GM12878 (cell line): ENCODE results near the gene PCYT1B. TPM values are rescaled to one million over a fixed set of nuclear protein-coding genes. Genes with fewer than 3 reads are reported as not detected.

Source experiments
- ATAC-seq: fragments of 200-7000 bp; cut with Tn5 transposase; 3 replicates; pipeline ENCODE4 v1.9.1; 2020; ENCODE audit warnings: mild to moderate bottlenecking, moderate library complexity
- BruUV-seq: library from RNA; stranded (reverse); fragments of 400-500 nt; replicated peaks from 2 replicates; lab custom pipeline; 2021; lab: Mats Ljungman, UMichigan
- CTCF ChIA-PET: fragments of 300-600 bp; sonication (Branson Sonifier 250); formaldehyde crosslinking; extraction: SDS; loops from one replicate; lab custom pipeline; 2021; ENCODE audit warnings: inconsistent platforms; lab: Yijun Ruan, JAX
- POLR2A ChIA-PET: fragments of 350-600 bp; formaldehyde crosslinking; extraction: SDS; loops from one replicate; lab custom pipeline; 2021; ENCODE audit warnings: inconsistent platforms; lab: Charles Lee
- RAD21 ChIA-PET: fragments of 300-600 bp; sonication (Branson Sonifier 250); formaldehyde crosslinking; loops from one replicate; lab custom pipeline; 2023; ENCODE audit warnings: antibody characterized with exemption; ENCODE audit not compliant: unreplicated experiment; lab: Charles Lee
- SMC1A ChIA-PET: fragments of 300-600 bp; sonication (Branson Sonifier 250); formaldehyde crosslinking; loops from one replicate; lab custom pipeline; 2023; ENCODE audit not compliant: unreplicated experiment, uncharacterized antibody; lab: Charles Lee
- DNase-seq: peaks from one replicate; pipeline ENCODE4 v3.0.0-alpha.2; 2011; ENCODE audit warnings: low read depth, low spot score
- FAIRE-seq: peaks from 3 replicates; lab custom pipeline; 2011; peaks lifted over from hg19 to GRCh38; lab: Jason Lieb, UNC
- H2AFZ ChIP-seq: 2 replicates; pipeline ENCODE4 v1.6.0; 2011; ENCODE audit warnings: low read depth, low read length, control low read depth; ENCODE audit not compliant: control insufficient read depth
- H3K27ac ChIP-seq: 2 replicates; pipeline ENCODE4 v1.5.1; 2011; ENCODE audit warnings: control low read depth; ENCODE audit not compliant: control insufficient read depth, insufficient read depth
- H3K27me3 ChIP-seq, 2 experiments: replicated peaks in 1 of 2; 2 replicates each; pipeline versions ENCODE4 v1.6.0 to v1.6.1; 2011; ENCODE audit warnings: low read length in 1 of 2; ENCODE audit not compliant: control insufficient read depth in 2 of 2, insufficient read depth in 2 of 2
- H3K36me3 ChIP-seq, 2 experiments: 2 replicates each; pipeline ENCODE4 v1.5.1; 2011; ENCODE audit warnings: low read length in 1 of 2; ENCODE audit not compliant: control insufficient read depth in 2 of 2, insufficient read depth in 2 of 2
- H3K4me1 ChIP-seq: 2 replicates; pipeline ENCODE4 v1.6.1; 2011; ENCODE audit warnings: mild to moderate bottlenecking, low read length, moderate library complexity, mixed read lengths; ENCODE audit not compliant: control insufficient read depth, insufficient read depth
- H3K4me2 ChIP-seq: 2 replicates; pipeline ENCODE4 v1.6.0; 2011; ENCODE audit warnings: control low read depth; ENCODE audit not compliant: control insufficient read depth, insufficient read depth
- H3K4me3 ChIP-seq: fragments of 200-600 bp; sonication (generic); 2 replicates; pipeline ENCODE4 v1.5.1; 2016
- H3K79me2 ChIP-seq: 2 replicates; pipeline ENCODE4 v1.6.0; 2011; ENCODE audit warnings: low read length; ENCODE audit not compliant: control insufficient read depth, insufficient read depth
- H3K9ac ChIP-seq: 2 replicates; pipeline ENCODE4 v1.8.0; 2011; ENCODE audit warnings: low read length, control low read depth, mixed read lengths; ENCODE audit not compliant: control insufficient read depth, insufficient read depth
- H3K9me3 ChIP-seq: replicated peaks from 3 replicates; pipeline ENCODE4 v1.5.1; 2011; ENCODE audit warnings: mild to moderate bottlenecking, low read length; ENCODE audit not compliant: control insufficient read depth, insufficient read depth
- H4K20me1 ChIP-seq: 2 replicates; pipeline ENCODE4 v1.6.0; 2011; ENCODE audit not compliant: control insufficient read depth, insufficient read depth
- ATF7 ChIP-seq: fragments of 450-650 bp; IDR thresholded peaks from 2 replicates; pipeline ENCODE4 v1.6.1; 2016; ENCODE audit warnings: low read depth, mild to moderate bottlenecking
- BCL11A ChIP-seq: IDR thresholded peaks from 2 replicates; pipeline ENCODE4 v1.6.1; 2011; ENCODE audit warnings: low read depth, low read length
- CBX5 ChIP-seq: sonication (generic); IDR thresholded peaks from 2 replicates; pipeline ENCODE4 v1.6.1; 2016; ENCODE audit warnings: low read depth, moderate library complexity, mild to moderate bottlenecking, inconsistent platforms
- CHD4 ChIP-seq: fragments of 200-600 bp; sonication (generic); IDR thresholded peaks from 2 replicates; pipeline ENCODE4 v1.6.1; 2016; ENCODE audit warnings: mild to moderate bottlenecking
- FOXM1 ChIP-seq: IDR thresholded peaks from 2 replicates; pipeline ENCODE4 v1.6.1; 2012; ENCODE audit warnings: low read depth, mild to moderate bottlenecking, inconsistent platforms, low read length, moderate library complexity
- GATAD2B ChIP-seq: fragments of 450-650 bp; conservative IDR thresholded peaks from 2 replicates; pipeline ENCODE4 v1.6.1; 2017; ENCODE audit warnings: low read depth, mild to moderate bottlenecking, moderate library complexity
- HDGF ChIP-seq: fragments of 450-650 bp; IDR thresholded peaks from 2 replicates; pipeline ENCODE4 v1.6.1; 2016; ENCODE audit warnings: antibody characterized with exemption
- MTA3 ChIP-seq: IDR thresholded peaks from 2 replicates; pipeline ENCODE4 v1.6.1; 2012; ENCODE audit warnings: low read length, inconsistent platforms, borderline replicate concordance
- NFXL1 ChIP-seq: fragments of 450-650 bp; IDR thresholded peaks from 2 replicates; pipeline ENCODE4 v1.6.1; 2017; ENCODE audit warnings: antibody characterized with exemption, mild to moderate bottlenecking, borderline replicate concordance
- RAD21 ChIP-seq: IDR thresholded peaks from 2 replicates; pipeline ENCODE4 v1.6.1; 2011; ENCODE audit warnings: mild to moderate bottlenecking, low read depth, low read length, moderate library complexity; ENCODE audit not compliant: insufficient read depth
- SMC3 ChIP-seq: IDR thresholded peaks from 2 replicates; pipeline ENCODE4 v1.6.1; 2011; ENCODE audit warnings: low read length, improper control_type of control experiment, borderline replicate concordance
- SUPT20H ChIP-seq: IDR thresholded peaks from 2 replicates; pipeline ENCODE4 v1.6.1; 2011; ENCODE audit warnings: low read depth, mild to moderate bottlenecking, low read length, moderate library complexity, borderline replicate concordance; ENCODE audit not compliant: control insufficient read depth
- TBL1XR1 ChIP-seq: IDR thresholded peaks from 2 replicates; pipeline ENCODE4 v1.6.1; 2012; ENCODE audit warnings: low read depth, low read length, improper control_type of control experiment
- TCF3 ChIP-seq: IDR thresholded peaks from 2 replicates; pipeline ENCODE4 v1.6.1; 2012; ENCODE audit warnings: low read depth, mild to moderate bottlenecking, low read length, borderline replicate concordance; ENCODE audit not compliant: insufficient read depth
- WGBS: methylation state at CpG from one replicate; pipeline ENCODE4 v1.1.6; 2016; ENCODE audit warnings: low lambda C conversion rate; ENCODE audit not compliant: insufficient replicate concordance, insufficient coverage; ENCODE audit errors: missing lambda C conversion rate; 5-methylcytosine and 5-hydroxymethylcytosine counted together
- in situ Hi-C: fragments of 300-500 bp; cut with MboI; formaldehyde crosslinking; loops from 9 replicates; pipeline ENCODE4 v1.14.3; 2018; ENCODE audit warnings: mixed read lengths
- intact Hi-C: fragments of 100-400 bp; cut with micrococcal nuclease; formaldehyde crosslinking; loops from one replicate; pipeline ENCODE4 v1.14.2; 2022; ENCODE audit not compliant: unreplicated experiment
- polyA plus RNA-seq, 11 experiments: library from polyadenylated mRNA; depleted of rRNA in 4 of 11; unstranded in 6 of 11; stranded (reverse) in 5 of 11; fragments of >200 nt; fragmentation: Nextera tagmentation in 4 of 11; fragmentation: Illumina TruSeq in 1 of 11; extraction: Ambion mirVana in 4 of 11; extraction: Trizol in 1 of 11; gene quantifications; 1 replicate in 1 of 11; 2 replicates in 10 of 11; pipeline versions ENCODE4 v1.2.1 to v1.2.3, GENCODE V29; 2011 to 2016; ENCODE audit warnings: inconsistent platforms in 2 of 11, missing spikeins in 2 of 11, low read depth in 1 of 11
- total RNA-seq, 4 experiments: library from RNA; depleted of rRNA in 3 of 4; stranded (reverse); fragments of >200 nt in 3 of 4; fragmentation: Illumina TruSeq in 1 of 4; extraction: Trizol in 1 of 4; gene quantifications; 2 replicates each; pipeline versions ENCODE4 v1.2.1 to v1.2.3, GENCODE V29; 2013 to 2021
- TF ChIP-seq, protein P1 (sequence below), 3 experiments: IDR thresholded peaks in 2 of 3; conservative IDR thresholded peaks in 1 of 3; 2 replicates each; pipeline ENCODE4 v1.5.1; 2011; ENCODE audit warnings: low read depth in 3 of 3, low read length in 3 of 3, mild to moderate bottlenecking in 3 of 3, control low read depth in 2 of 3, moderate library complexity in 2 of 3, inconsistent platforms in 1 of 3, mixed read lengths in 1 of 3; ENCODE audit not compliant: control insufficient read depth in 2 of 3, insufficient read depth in 1 of 3; ENCODE audit errors: extremely low read depth in 1 of 3
- TF ChIP-seq, protein P2 (sequence below): IDR thresholded peaks from 2 replicates; pipeline ENCODE4 v1.6.1; 2011; ENCODE audit warnings: mild to moderate bottlenecking, low read depth, low read length, moderate library complexity; ENCODE audit not compliant: insufficient replicate concordance

Gene PCYT1B
- total and polyA plus RNA-seq, 10 of the 15 experiments (the other 5 are each of a cell fraction or from before 2014, with no cell fraction given) = 0.10 TPM; not detected in 9

DNA sequence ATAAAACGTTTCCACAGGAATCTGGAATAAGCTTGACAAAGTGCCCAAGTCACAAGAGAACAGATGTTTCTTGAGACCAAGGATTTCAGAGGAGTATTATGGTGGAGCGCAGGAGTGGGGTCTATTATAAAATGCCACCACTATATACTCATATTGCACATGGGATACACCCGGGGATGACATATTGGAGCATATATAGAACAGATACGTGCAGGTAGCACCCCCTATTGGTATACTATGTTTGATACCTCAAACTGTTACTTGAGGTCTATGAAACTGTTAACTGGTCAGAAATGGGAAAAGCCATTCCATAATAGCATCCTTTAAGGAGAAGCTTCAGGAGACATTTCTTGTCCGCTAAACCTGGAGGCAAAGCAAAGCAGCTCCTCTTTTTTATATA is 86.0 kb downstream of the PCYT1B start:
- Histone ChIP-seq H3K4me1 (no peaks in the 10 kb centered on the region), H3K9me3 (no peaks in the 10 kb centered on the region), H3K36me3 (no peaks in the 10 kb centered on the region), H3K79me2 (no peaks in the 10 kb centered on the region), H3K9ac (no peak overlapping the region), H4K20me1 (no peaks in the 10 kb centered on the region)
- RAD21 ChIA-PET = interaction anchor here (1.0 to 2.2 kb wide), 4 partner anchors 43 to 191 kb away, joined by 3 to 20 read pairs (median 3); no protein-coding TSS in a partner anchor
- POLR2A ChIA-PET = no interaction called here
- no peak for DNase-seq
- CTCF ChIA-PET = interaction anchor here (0.6 to 5.4 kb wide), 9 partner anchors 16 to 325 kb away, joined by 3 to 56 read pairs (median 4); no protein-coding TSS in a partner anchor
- SMC1A ChIA-PET = interaction anchor here (0.7 to 2.5 kb wide), 5 partner anchors 34 to 190 kb away, joined by 3 to 28 read pairs (median 4); no protein-coding TSS in a partner anchor
- ATAC-seq = peak; percentile 82
- no TSS peak for BruUV-seq
- TF ChIP-seq, protein P1, sequence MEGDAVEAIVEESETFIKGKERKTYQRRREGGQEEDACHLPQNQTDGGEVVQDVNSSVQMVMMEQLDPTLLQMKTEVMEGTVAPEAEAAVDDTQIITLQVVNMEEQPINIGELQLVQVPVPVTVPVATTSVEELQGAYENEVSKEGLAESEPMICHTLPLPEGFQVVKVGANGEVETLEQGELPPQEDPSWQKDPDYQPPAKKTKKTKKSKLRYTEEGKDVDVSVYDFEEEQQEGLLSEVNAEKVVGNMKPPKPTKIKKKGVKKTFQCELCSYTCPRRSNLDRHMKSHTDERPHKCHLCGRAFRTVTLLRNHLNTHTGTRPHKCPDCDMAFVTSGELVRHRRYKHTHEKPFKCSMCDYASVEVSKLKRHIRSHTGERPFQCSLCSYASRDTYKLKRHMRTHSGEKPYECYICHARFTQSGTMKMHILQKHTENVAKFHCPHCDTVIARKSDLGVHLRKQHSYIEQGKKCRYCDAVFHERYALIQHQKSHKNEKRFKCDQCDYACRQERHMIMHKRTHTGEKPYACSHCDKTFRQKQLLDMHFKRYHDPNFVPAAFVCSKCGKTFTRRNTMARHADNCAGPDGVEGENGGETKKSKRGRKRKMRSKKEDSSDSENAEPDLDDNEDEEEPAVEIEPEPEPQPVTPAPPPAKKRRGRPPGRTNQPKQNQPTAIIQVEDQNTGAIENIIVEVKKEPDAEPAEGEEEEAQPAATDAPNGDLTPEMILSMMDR (IDR thresholded peaks at IDR 0.05 in 2 of 3, conservative IDR thresholded peaks at IDR 0.05 in 1 of 3; ENCODE audit: control insufficient read depth in 2 of 3, extremely low read depth in 1 of 3, insufficient read depth in 1 of 3, low read depth in 3 of 3, low read length in 3 of 3) = peak; percentile 35 to 51 (median 42); a peak in 3 of 6 replicates
- TF ChIP-seq ATF7 (no peak), RAD21 (peak; percentile 53), SMC3 (peak; percentile 42; the same call in 1 of the 2 replicates)
- TF ChIP-seq, all 136 proteins: peak for 3
- no peak for FAIRE-seq
- no peak overlapping the region for H3K4me2 ChIP-seq
- 8% methylated on average over 5 of the region's 5 CpGs for WGBS
- H2AFZ ChIP-seq = no peak overlapping the region
- no peaks in the 10 kb centered on the region; a peak in 2 of 4 replicates for H3K27me3 ChIP-seq
- intact Hi-C loops = loop anchor here (1.0 to 10.0 kb wide), 3 partner anchors 166 to 296 kb away; no protein-coding TSS in a partner anchor
- H3K27ac ChIP-seq = no peak overlapping the region
- H3K4me3 ChIP-seq = no peak overlapping the region
- in situ Hi-C loops = no loop called here

DNA sequence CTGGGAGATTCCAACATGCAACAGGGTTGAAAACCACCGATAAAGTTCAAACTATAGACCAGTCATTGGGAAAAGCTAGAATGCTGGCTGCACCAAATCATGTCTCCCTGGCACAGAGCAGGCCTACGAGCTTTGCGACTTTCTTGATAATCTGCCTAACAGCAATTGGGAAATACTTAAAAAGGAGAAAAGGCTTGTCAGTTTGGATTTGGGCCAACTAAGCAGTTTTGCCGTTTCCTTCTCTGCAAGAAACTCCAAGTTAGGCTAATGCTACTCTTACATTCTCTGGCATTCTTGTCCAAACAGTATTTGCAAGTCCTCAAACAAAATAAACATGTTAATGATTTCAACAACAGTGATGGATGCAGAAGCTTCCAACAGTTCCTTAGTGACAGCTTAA is 94.1 kb downstream of the PCYT1B start:
- DNase-seq = no peak
- Histone ChIP-seq H3K9me3 (no peaks in the 10 kb centered on the region), H4K20me1 (no peaks in the 10 kb centered on the region), H3K36me3 (no peaks in the 10 kb centered on the region), H2AFZ (no peak overlapping the region), H3K4me2 (no peak overlapping the region), H3K9ac (no peak overlapping the region), H3K27ac (no peak overlapping the region), H3K4me3 (no peak overlapping the region), H3K79me2 (no peaks in the 10 kb centered on the region), H3K27me3 (no peaks in the 10 kb centered on the region), H3K4me1 (no peaks in the 10 kb centered on the region)
- POLR2A ChIA-PET = no interaction called here
- in situ Hi-C loops (no loop called here), intact Hi-C loops (no loop called here)
- no peak for FAIRE-seq
- CTCF ChIA-PET = interaction anchor here (1.2 kb wide), 1 partner anchor 157 kb away, joined by 5 read pairs; no protein-coding TSS in a partner anchor
- RAD21 ChIA-PET = no interaction called here
- no TSS peak for BruUV-seq
- SMC1A ChIA-PET = interaction anchor here (0.7 to 1.3 kb wide), 2 partner anchors 11 to 16 kb away, joined by 4 read pairs; no protein-coding TSS in a partner anchor
- 65% methylated on average over 4 of the region's 4 CpGs for whole genome bisulfite sequencing
- ATAC-seq = no peak
- TF ChIP-seq, protein P2, sequence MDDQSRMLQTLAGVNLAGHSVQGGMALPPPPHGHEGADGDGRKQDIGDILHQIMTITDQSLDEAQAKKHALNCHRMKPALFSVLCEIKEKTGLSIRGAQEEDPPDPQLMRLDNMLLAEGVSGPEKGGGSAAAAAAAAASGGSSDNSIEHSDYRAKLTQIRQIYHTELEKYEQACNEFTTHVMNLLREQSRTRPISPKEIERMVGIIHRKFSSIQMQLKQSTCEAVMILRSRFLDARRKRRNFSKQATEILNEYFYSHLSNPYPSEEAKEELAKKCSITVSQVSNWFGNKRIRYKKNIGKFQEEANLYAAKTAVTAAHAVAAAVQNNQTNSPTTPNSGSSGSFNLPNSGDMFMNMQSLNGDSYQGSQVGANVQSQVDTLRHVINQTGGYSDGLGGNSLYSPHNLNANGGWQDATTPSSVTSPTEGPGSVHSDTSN = no peak
- TF ChIP-seq TBL1XR1 = no peak
- TF ChIP-seq CBX5 = no peak
- TF ChIP-seq HDGF = no peak
- no peak for TF ChIP-seq BCL11A
- TF ChIP-seq NFXL1 = no peak
- TF ChIP-seq MTA3 = no peak
- no peak for TF ChIP-seq SUPT20H
- TF ChIP-seq FOXM1 = no peak
- TF ChIP-seq GATAD2B = no peak
- TF ChIP-seq TCF3 = no peak
- no peak for TF ChIP-seq CHD4
